Neural cell (in vitro differentiated cells): ENCODE measurements around the gene SYT11. TPM values are rescaled to one million over a fixed set of nuclear protein-coding genes. Genes with fewer than 3 reads are reported as not detected.

Experiments used
- H2AFZ ChIP-seq: fragments of 200-600, 300-800 bp; sonication (generic), shearing (Covaris generic); 2 replicates; pipeline ENCODE4 v1.6.0; 2014; ENCODE audit warnings: low read depth, mild to moderate bottlenecking, antibody characterized with exemption, low read length, moderate library complexity
- H3F3A ChIP-seq: fragments of 200-600 bp; shearing (Covaris generic); 2 replicates; pipeline ENCODE4 v1.6.1; 2016; ENCODE audit warnings: mild to moderate bottlenecking, moderate library complexity, mixed read lengths, antibody characterized with exemption, low read length; ENCODE audit not compliant: insufficient read depth, poor library complexity, severe bottlenecking
- H3K27ac ChIP-seq: fragments of 200-600, 300-800 bp; sonication (generic), shearing (Covaris generic); 2 replicates; pipeline ENCODE4 v1.5.1; 2014; ENCODE audit warnings: mild to moderate bottlenecking, low read length, moderate library complexity
- H3K27me3 ChIP-seq: fragments of 300-800, 200-600 bp; sonication (generic), shearing (Covaris generic); 2 replicates; pipeline ENCODE4 v1.6.0; 2014; ENCODE audit warnings: mild to moderate bottlenecking, low read depth, low read length, moderate library complexity; ENCODE audit not compliant: insufficient read depth
- H3K36me3 ChIP-seq: fragments of 300-800, 200-600 bp; sonication (generic), shearing (Covaris generic); 2 replicates; pipeline ENCODE4 v1.5.1; 2014; ENCODE audit warnings: mild to moderate bottlenecking, antibody characterized with exemption, low read length, moderate library complexity; ENCODE audit not compliant: insufficient read depth
- H3K4me2 ChIP-seq: fragments of 300-800, 200-600 bp; sonication (generic), shearing (Covaris generic); 2 replicates; pipeline ENCODE4 v1.6.0; 2014; ENCODE audit warnings: mild to moderate bottlenecking, low read length
- H3K4me3 ChIP-seq: fragments of 300-800, 200-600 bp; sonication (generic), shearing (Covaris generic); 2 replicates; pipeline ENCODE4 v1.5.1; 2014; ENCODE audit warnings: mild to moderate bottlenecking, low read length, moderate library complexity
- H3K79me2 ChIP-seq: fragments of 200-600 bp; shearing (Covaris generic); replicated peaks from 2 replicates; pipeline ENCODE4 v1.6.0; 2014; ENCODE audit warnings: mild to moderate bottlenecking, low read length, moderate library complexity; ENCODE audit not compliant: insufficient read depth
- H3K9ac ChIP-seq: fragments of 300-800, 200-600 bp; sonication (generic), shearing (Covaris generic); 2 replicates; pipeline ENCODE4 v1.6.1; 2016; ENCODE audit warnings: mild to moderate bottlenecking, low read length, mixed read lengths
- H3K9me2 ChIP-seq: fragments of 200-600 bp; shearing (Covaris generic); 2 replicates; pipeline ENCODE4 v1.6.1; 2016; ENCODE audit warnings: mild to moderate bottlenecking, low read length, mixed read lengths; ENCODE audit not compliant: insufficient read depth
- H3K9me3 ChIP-seq: fragments of 200-600, 300-800 bp; sonication (generic), shearing (Covaris generic); 2 replicates; pipeline ENCODE4 v1.6.1; 2016; ENCODE audit warnings: mild to moderate bottlenecking, mixed run types, low read length, moderate library complexity, mixed read lengths
- H4K20me1 ChIP-seq: fragments of 200-600 bp; shearing (Covaris generic); 2 replicates; pipeline ENCODE4 v1.6.1; 2016; ENCODE audit warnings: mild to moderate bottlenecking, mixed run types; ENCODE audit not compliant: insufficient read depth
- CTCF ChIP-seq: fragments of 450-650 bp; IDR thresholded peaks from 2 replicates; pipeline ENCODE4 v1.5.1; 2014; ENCODE audit warnings: antibody characterized with exemption, mild to moderate bottlenecking, moderate library complexity; ENCODE audit not compliant: poor library complexity, severe bottlenecking
- EP300 ChIP-seq: fragments of 450-650 bp; conservative IDR thresholded peaks from 2 replicates; pipeline ENCODE4 v1.6.1; 2014; ENCODE audit warnings: antibody characterized with exemption, mild to moderate bottlenecking, moderate library complexity; ENCODE audit not compliant: poor library complexity, severe bottlenecking
- EZH2 ChIP-seq: fragments of 200-600, 300-800 bp; shearing (Covaris generic), sonication (generic); IDR thresholded peaks from 2 replicates; pipeline ENCODE4 v1.6.1; 2014; ENCODE audit warnings: antibody characterized with exemption, low read length, borderline replicate concordance, mild to moderate bottlenecking; ENCODE audit not compliant: insufficient read depth, poor library complexity, severe bottlenecking
- MXI1 ChIP-seq: fragments of 450-650 bp; conservative IDR thresholded peaks from 2 replicates; pipeline ENCODE4 v1.6.1; 2014; ENCODE audit warnings: antibody characterized with exemption, mild to moderate bottlenecking; ENCODE audit not compliant: poor library complexity, severe bottlenecking
- POLR2AphosphoS5 ChIP-seq: IDR thresholded peaks from 2 replicates; pipeline ENCODE4 v1.6.1; 2012
- RAD21 ChIP-seq: fragments of 450-650 bp; conservative IDR thresholded peaks from 2 replicates; pipeline ENCODE4 v1.6.1; 2014; ENCODE audit warnings: antibody characterized with exemption, mild to moderate bottlenecking, moderate library complexity
- REST ChIP-seq: IDR thresholded peaks from 2 replicates; pipeline ENCODE4 v1.6.1; 2012; ENCODE audit warnings: borderline replicate concordance
- SMC3 ChIP-seq: fragments of 450-650 bp; conservative IDR thresholded peaks from 2 replicates; pipeline ENCODE4 v1.6.1; 2014; ENCODE audit warnings: antibody characterized with exemption, mild to moderate bottlenecking, moderate library complexity; ENCODE audit not compliant: poor library complexity
- TAF1 ChIP-seq: IDR thresholded peaks from 2 replicates; pipeline ENCODE4 v1.6.1; 2012; ENCODE audit warnings: low read depth
- polyA plus RNA-seq: library from polyadenylated mRNA; depleted of rRNA; stranded (reverse); fragments of >200 nt; gene quantifications from 2 replicates; pipeline ENCODE4 v1.2.3, GENCODE V29; 2014

SYT11 gene
- polyA plus RNA-seq, 1 donor from 2014 or later: 122 TPM

DNA sequence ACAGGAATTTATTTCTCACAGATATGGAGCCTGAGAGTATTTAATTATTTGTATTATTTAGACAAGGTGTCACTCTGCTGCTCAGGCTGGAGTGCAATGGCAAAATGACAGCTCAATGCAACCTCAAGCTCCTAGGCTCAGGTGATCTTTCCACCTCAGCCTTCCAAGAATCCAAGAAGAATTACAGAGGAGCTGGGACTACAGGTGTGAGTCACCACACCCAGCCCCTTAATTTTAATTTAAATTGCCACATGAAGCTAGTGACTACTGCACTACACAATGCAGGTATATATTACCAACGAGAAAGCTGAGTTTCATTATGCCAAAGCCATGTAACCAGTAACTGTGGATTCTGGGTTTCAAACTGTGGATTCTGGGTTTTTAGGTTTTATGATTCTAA, 72.7 kb downstream of the SYT11 start:
- H3K36me3 ChIP-seq: peaks cover 5% of the 10 kb centered on the region
- H3K79me2 ChIP-seq: peaks cover 46% of the 10 kb centered on the region
- no peak for TF ChIP-seq POLR2AphosphoS5
- no peak for TF ChIP-seq EP300
- no peak for TF ChIP-seq EZH2
- TF ChIP-seq RAD21: no peak
- TF ChIP-seq SMC3: no peak
- no peak for TF ChIP-seq TAF1
- TF ChIP-seq REST: no peak
- TF ChIP-seq MXI1: no peak
- no peak for TF ChIP-seq CTCF
- no peak overlapping the region for H3K9ac ChIP-seq
- H4K20me1 ChIP-seq: no peaks in the 10 kb centered on the region
- no peak overlapping the region for H2AFZ ChIP-seq
- peak overlapping the region; percentile 72 for H3K4me3 ChIP-seq
- H3K9me2 ChIP-seq: no peaks in the 10 kb centered on the region
- no peak overlapping the region for H3K4me2 ChIP-seq
- no peak overlapping the region for H3K27ac ChIP-seq
- no peaks in the 10 kb centered on the region for H3K9me3 ChIP-seq
- no peaks in the 10 kb centered on the region for H3F3A ChIP-seq
- H3K27me3 ChIP-seq: no peaks in the 10 kb centered on the region

GRCh38 chr1:155932487-155932886, 73.1 kb downstream of the SYT11 start:
- H3K36me3 ChIP-seq: peaks cover 5% of the 10 kb centered on the region
- no peak overlapping the region for H3K27ac ChIP-seq
- peaks cover 46% of the 10 kb centered on the region for H3K79me2 ChIP-seq
- no peak overlapping the region for H3K9ac ChIP-seq
- no peak for TF ChIP-seq EP300
- no peak for TF ChIP-seq REST
- TF ChIP-seq TAF1: no peak
- TF ChIP-seq CTCF: no peak
- TF ChIP-seq POLR2AphosphoS5: no peak
- H3K9me3 ChIP-seq: no peaks in the 10 kb centered on the region
- no peaks in the 10 kb centered on the region for H3K9me2 ChIP-seq
- H3F3A ChIP-seq: no peaks in the 10 kb centered on the region
- no peak overlapping the region for H3K4me2 ChIP-seq
- H3K4me3 ChIP-seq: peak overlapping the region; percentile 72
- no peaks in the 10 kb centered on the region for H4K20me1 ChIP-seq
- no peaks in the 10 kb centered on the region for H3K27me3 ChIP-seq
- no peak overlapping the region for H2AFZ ChIP-seq
